Hepatocyte (in vitro differentiated cells): ENCODE measurements around the gene SNX19.

Experiments used
- CTCF ChIP-seq: fragments of 200-600 bp; sonication (generic); IDR thresholded peaks from 2 replicates; pipeline ENCODE4 v1.5.1; 2016; ENCODE audit warnings: antibody characterized with exemption, mild to moderate bottlenecking; ENCODE audit not compliant: poor library complexity
- EZH2 ChIP-seq: fragments of 200-600 bp; sonication (generic); IDR thresholded peaks from 2 replicates; pipeline ENCODE4 v1.6.1; 2016; ENCODE audit warnings: antibody characterized with exemption, mild to moderate bottlenecking, borderline replicate concordance
- EZH2phosphoT487 ChIP-seq: fragments of 200-600 bp; sonication (generic); IDR thresholded peaks from one replicate; pipeline ENCODE4 v1.6.1; 2018; ENCODE audit warnings: antibody characterized with exemption, mild to moderate bottlenecking, low read depth, moderate library complexity; ENCODE audit not compliant: unreplicated experiment, severe bottlenecking

GRCh38 chr11:130826572-130826971, 89.7 kb downstream of the SNX19 start:
- TF ChIP-seq CTCF (no peak), EZH2 (no peak), EZH2phosphoT487 (no peak)
